HEK293 (cell line): ENCODE data around the gene NKX2-8.

ENCODE experiments used
- ZNF121 ChIP-seq: fragments of 450-650 bp; formaldehyde crosslinking; IDR thresholded peaks from 2 replicates; pipeline ENCODE4 v1.5.1; 2016; ENCODE audit warnings: missing biosample characterization, missing genetic modification characterization
- TF ChIP-seq, protein P1 (sequence below): fragments of 450-650 bp; formaldehyde crosslinking; IDR thresholded peaks from 2 replicates; pipeline ENCODE4 v1.5.1; 2016; ENCODE audit warnings: missing biosample characterization, missing genetic modification characterization
- TF ChIP-seq, protein P2 (sequence below): fragments of 450-650 bp; formaldehyde crosslinking; IDR thresholded peaks from 2 replicates; pipeline ENCODE4 v1.5.1; 2016; ENCODE audit warnings: missing biosample characterization, missing genetic modification characterization

DNA sequence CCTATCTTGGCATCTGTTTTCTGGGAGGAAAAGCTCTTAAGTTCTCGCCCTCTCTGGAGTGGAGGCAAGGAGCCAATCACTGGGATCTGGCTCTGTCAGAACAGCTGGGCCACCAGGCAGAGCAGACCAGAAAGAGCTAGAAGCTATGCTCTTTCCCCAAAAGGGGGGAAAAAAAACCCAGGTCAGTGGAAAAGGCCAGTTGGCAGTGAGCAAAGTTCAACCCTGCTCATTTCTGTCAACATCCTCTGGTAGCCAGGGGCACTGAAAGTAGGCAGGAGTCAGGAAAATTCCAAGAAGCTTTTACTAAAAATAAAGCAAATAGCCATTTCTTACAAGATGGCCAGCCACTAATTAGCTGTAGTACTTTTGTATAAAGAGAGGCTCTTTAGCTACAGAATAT is 42.6 kb upstream of the NKX2-8 start:
- TF ChIP-seq, protein P1, sequence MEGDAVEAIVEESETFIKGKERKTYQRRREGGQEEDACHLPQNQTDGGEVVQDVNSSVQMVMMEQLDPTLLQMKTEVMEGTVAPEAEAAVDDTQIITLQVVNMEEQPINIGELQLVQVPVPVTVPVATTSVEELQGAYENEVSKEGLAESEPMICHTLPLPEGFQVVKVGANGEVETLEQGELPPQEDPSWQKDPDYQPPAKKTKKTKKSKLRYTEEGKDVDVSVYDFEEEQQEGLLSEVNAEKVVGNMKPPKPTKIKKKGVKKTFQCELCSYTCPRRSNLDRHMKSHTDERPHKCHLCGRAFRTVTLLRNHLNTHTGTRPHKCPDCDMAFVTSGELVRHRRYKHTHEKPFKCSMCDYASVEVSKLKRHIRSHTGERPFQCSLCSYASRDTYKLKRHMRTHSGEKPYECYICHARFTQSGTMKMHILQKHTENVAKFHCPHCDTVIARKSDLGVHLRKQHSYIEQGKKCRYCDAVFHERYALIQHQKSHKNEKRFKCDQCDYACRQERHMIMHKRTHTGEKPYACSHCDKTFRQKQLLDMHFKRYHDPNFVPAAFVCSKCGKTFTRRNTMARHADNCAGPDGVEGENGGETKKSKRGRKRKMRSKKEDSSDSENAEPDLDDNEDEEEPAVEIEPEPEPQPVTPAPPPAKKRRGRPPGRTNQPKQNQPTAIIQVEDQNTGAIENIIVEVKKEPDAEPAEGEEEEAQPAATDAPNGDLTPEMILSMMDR (tag by site-specific recombination), result no peak
- TF ChIP-seq ZNF121, result no peak
- TF ChIP-seq, protein P2, sequence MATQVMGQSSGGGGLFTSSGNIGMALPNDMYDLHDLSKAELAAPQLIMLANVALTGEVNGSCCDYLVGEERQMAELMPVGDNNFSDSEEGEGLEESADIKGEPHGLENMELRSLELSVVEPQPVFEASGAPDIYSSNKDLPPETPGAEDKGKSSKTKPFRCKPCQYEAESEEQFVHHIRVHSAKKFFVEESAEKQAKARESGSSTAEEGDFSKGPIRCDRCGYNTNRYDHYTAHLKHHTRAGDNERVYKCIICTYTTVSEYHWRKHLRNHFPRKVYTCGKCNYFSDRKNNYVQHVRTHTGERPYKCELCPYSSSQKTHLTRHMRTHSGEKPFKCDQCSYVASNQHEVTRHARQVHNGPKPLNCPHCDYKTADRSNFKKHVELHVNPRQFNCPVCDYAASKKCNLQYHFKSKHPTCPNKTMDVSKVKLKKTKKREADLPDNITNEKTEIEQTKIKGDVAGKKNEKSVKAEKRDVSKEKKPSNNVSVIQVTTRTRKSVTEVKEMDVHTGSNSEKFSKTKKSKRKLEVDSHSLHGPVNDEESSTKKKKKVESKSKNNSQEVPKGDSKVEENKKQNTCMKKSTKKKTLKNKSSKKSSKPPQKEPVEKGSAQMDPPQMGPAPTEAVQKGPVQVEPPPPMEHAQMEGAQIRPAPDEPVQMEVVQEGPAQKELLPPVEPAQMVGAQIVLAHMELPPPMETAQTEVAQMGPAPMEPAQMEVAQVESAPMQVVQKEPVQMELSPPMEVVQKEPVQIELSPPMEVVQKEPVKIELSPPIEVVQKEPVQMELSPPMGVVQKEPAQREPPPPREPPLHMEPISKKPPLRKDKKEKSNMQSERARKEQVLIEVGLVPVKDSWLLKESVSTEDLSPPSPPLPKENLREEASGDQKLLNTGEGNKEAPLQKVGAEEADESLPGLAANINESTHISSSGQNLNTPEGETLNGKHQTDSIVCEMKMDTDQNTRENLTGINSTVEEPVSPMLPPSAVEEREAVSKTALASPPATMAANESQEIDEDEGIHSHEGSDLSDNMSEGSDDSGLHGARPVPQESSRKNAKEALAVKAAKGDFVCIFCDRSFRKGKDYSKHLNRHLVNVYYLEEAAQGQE (tag by site-specific recombination), result no peak
